Testis (tissue), 3 donors: ENCODE data around the gene POLR1A. TPM values are rescaled to one million over a fixed set of nuclear protein-coding genes. Genes with fewer than 3 reads are reported as not detected.

Experiments
- DNase-seq: peaks from one replicate; pipeline ENCODE4 v3.0.0-alpha.2; 2019
- H3K27ac ChIP-seq, 2 donors: fragments of 200-600 bp; sonication (generic); one replicate each; pipeline ENCODE4 v1.5.1; 2019
- H3K27me3 ChIP-seq: fragments of 200-600 bp; sonication (generic); one replicate; pipeline ENCODE4 v1.5.1; 2019
- H3K36me3 ChIP-seq: fragments of 200-600 bp; sonication (generic); one replicate; pipeline ENCODE4 v1.5.1; 2017; ENCODE audit warnings: low read depth; ENCODE audit errors: missing control alignments
- H3K4me1 ChIP-seq: fragments of 200-600 bp; sonication (generic); one replicate; pipeline ENCODE4 v1.5.1; 2019
- H3K4me3 ChIP-seq, 2 donors: fragments of 200-600 bp; sonication (generic); one replicate each; pipeline ENCODE4 v1.5.1; 2017 to 2019
- H3K9me3 ChIP-seq: fragments of 200-600 bp; sonication (generic); one replicate; pipeline ENCODE4 v1.5.1; 2017
- CTCF ChIP-seq, 3 experiments: fragments of 450-650 bp in 2 of 3; fragments of 200-600 bp in 1 of 3; sonication (generic) in 1 of 3; IDR thresholded peaks; one replicate each; pipeline ENCODE4 v1.5.1; 2016 to 2019; ENCODE audit warnings: antibody characterized with exemption in 3 of 3, mild to moderate bottlenecking in 2 of 3, moderate library complexity in 1 of 3
- POLR2A ChIP-seq: fragments of 450-650 bp; IDR thresholded peaks from one replicate; pipeline ENCODE4 v1.6.1; 2017; ENCODE audit warnings: antibody characterized with exemption, mild to moderate bottlenecking, moderate library complexity
- WGBS, 2 donors: methylation state at CpG; one replicate each; pipeline ENCODE4 v1.1.5; 2018; 5-methylcytosine and 5-hydroxymethylcytosine counted together
- intact Hi-C: fragments of 100-400 bp; cut with DNase I; formaldehyde crosslinking; loops from one replicate; pipeline ENCODE4 v1.15.1; 2023; ENCODE audit warnings: low total_unique reads
- polyA plus RNA-seq: library from polyadenylated mRNA; stranded (reverse); fragments of 350-450 nt; fragmentation: Illumina TruSeq; extraction: RNeasy Lipid Tissue Mini Kit (QIAGEN cat#74804); gene quantifications from one replicate; pipeline ENCODE4 v1.2.3, GENCODE V29; 2014; ENCODE audit warnings: low read depth, low replicate concordance; ENCODE audit not compliant: insufficient read depth
- total RNA-seq, 2 donors: library from RNA; depleted of rRNA; stranded (reverse); fragments of >200 nt; gene quantifications; one replicate each; pipeline ENCODE4 v1.2.3, GENCODE V29; 2016

The POLR1A gene
- total and polyA plus RNA-seq, 3 donors from 2014 or later, result 20.0 to 28.7 (median 28.1) TPM

GRCh38 chr2:86002375-86002774 lies 103.3 kb downstream of the POLR1A start:
- H3K27me3 ChIP-seq, result no peaks in the 10 kb centered on the region
- TF ChIP-seq POLR2A (no peak), CTCF (IDR thresholded peaks at IDR 0.05) (no peak)
- WGBS, 2 donors, result 84% methylated on average over 4 of the region's 4 CpGs

GRCh38 chr2:86001326-86001725 lies 104.4 kb downstream of the POLR1A start:
- Histone ChIP-seq H3K9me3 (no peaks in the 10 kb centered on the region), H3K27ac (no peak overlapping the region), H3K4me3 (no peak overlapping the region), H3K4me1 (peaks cover 31% of the 10 kb centered on the region), H3K36me3 (no peaks in the 10 kb centered on the region), H3K27me3 (no peaks in the 10 kb centered on the region)
- WGBS, 2 donors, result 83 to 100% methylated on average over 1 of the region's 1 CpG
- intact Hi-C loops, result no loop called here
- TF ChIP-seq CTCF (IDR thresholded peaks at IDR 0.05) (no peak), POLR2A (no peak)
- no peak for DNase-seq

More at GRCh38 chr2:86002375-86002774, 103.3 kb downstream of the POLR1A start:
- H3K9me3 ChIP-seq, result no peaks in the 10 kb centered on the region
- no peak for DNase-seq
- no peaks in the 10 kb centered on the region for H3K36me3 ChIP-seq
- H3K27ac ChIP-seq, result no peak overlapping the region
- no peak overlapping the region for H3K4me3 ChIP-seq
- intact Hi-C loops, result no loop called here
- peaks cover 20% of the 10 kb centered on the region for H3K4me1 ChIP-seq

- intact Hi-C loops, result no loop called here
- TF ChIP-seq CTCF (IDR thresholded peaks at IDR 0.05), result no peak
- Histone ChIP-seq H3K4me3 (no peak overlapping the region), H3K27ac (no peak overlapping the region), H3K4me1 (peaks cover 35% of the 10 kb centered on the region), H3K9me3 (no peaks in the 10 kb centered on the region), H3K27me3 (no peaks in the 10 kb centered on the region), H3K36me3 (no peaks in the 10 kb centered on the region)
- no peak for DNase-seq
- WGBS, 2 donors, result 51 to 55% methylated on average over 2 of the region's 2 CpGs
These were observed 104.8 kb downstream of the POLR1A start for GRCh38 chr2:86000938-86001312.

GRCh38 chr2:86000131-86000937 lies 105.4 kb downstream of the POLR1A start:
- intact Hi-C loops, result no loop called here
- no peak for DNase-seq
- no peaks in the 10 kb centered on the region for H3K27me3 ChIP-seq
- TF ChIP-seq CTCF (IDR thresholded peaks at IDR 0.05), result no peak
- no peak for TF ChIP-seq POLR2A
- 75 to 80% methylated on average over 10 of the region's 10 CpGs for WGBS, 2 donors
- H3K4me3 ChIP-seq, result no peak overlapping the region
- H3K9me3 ChIP-seq, result no peaks in the 10 kb centered on the region
- H3K36me3 ChIP-seq, result no peaks in the 10 kb centered on the region
- peaks cover 37% of the 10 kb centered on the region for H3K4me1 ChIP-seq
- peak overlapping the region in 1 of 2 donors; percentile 89 for H3K27ac ChIP-seq
